Measurements from ENCODE around the gene RAC3.
"Not testable (repeated sequence)": the region's sequence is repeated elsewhere in the genome, so short reads cannot be mapped to it uniquely, and the experiment has no call there.

The RAC3 gene

DNA sequence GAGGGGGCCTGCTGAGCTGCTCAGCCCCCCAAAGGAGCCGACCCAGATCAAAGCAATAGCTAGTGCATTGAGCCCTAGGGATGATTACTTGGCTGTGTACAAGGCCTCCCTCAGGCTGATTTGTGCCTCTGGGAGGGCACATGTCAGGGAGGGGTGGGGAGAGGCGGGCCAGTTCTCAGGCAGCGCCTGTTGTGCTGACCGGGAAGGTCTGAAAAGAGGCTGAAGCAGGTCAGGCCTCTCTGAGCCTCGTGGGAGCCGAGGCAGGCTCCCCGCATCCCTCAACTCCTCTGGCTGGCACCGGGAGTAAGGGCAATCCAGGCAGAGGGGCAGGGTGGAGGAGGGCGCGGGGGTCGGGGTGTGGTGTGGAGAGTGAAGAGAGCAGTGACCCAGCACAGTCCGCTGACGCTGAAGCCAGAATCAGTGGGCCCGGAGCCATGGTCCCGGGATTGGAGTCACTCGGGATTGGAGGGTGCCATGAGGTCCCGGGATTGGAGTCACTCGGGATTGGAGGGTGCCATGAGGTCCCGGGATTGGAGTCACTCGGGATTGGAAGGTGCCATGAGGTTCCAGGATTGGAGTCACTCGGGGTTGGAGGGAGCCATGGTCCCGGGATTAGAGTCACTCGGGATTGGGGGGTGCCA, 3.0 kb downstream of the RAC3 start:
- no peak for DNase-seq
- intact Hi-C loops (cut with DNase I): no loop called here

DNA sequence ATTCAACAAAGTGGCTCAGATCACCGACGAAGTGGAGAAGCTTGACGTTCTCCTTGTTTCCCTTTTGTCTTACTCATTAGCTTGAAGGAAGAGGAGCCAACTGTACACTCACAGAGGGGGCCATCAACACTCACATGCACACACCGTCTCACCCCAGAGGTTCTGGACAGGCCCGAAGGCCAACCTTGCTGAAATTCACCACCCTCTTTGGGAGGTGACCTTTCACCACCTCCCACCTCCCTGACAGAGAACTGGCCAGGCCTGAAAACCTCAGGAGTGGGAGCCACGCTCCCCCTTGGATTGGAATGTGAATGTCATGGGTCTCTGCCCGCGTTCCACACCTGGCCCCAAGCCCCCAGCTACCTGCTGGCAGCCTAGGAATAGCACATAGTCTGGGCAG, 4.0 kb downstream of the RAC3 start:
- intact Hi-C loops (cut with DNase I): no loop called here
- DNase-seq: no peak

DNA sequence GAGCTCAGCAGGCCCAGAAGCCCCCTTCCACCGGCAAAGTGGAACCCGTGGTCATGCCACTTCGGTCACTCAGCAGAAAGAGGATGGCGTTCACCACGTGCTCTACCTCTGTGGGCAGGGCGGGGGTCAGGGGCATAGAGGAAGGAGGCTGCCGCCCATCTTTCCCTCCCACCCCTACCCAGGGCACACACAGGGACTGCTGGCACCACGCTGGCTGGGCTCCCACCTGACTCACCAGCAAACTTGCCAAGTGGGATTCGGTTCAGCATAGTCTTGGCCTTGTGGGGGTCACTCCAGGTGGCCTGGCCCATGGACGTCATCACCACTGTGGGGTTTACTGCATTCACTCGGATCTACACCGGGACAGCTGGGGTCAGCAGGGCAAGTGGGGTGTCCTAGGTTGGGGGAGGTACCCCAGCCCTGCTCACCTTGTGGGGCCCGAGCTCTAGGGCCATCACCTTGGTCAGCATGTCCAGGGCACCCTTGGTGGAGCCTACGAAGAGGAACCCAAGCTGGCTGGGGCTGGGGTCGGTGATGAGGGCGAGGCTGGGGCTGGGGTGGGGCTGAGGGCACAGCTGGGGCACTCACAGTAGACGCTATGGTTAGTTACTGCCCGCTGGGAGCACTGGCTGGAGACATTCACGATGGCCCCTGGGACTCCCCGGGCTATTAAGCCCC, 4.6 kb downstream of the RAC3 start:
- no peak for DNase-seq
- intact Hi-C loops (cut with DNase I): no loop called here

DNA sequence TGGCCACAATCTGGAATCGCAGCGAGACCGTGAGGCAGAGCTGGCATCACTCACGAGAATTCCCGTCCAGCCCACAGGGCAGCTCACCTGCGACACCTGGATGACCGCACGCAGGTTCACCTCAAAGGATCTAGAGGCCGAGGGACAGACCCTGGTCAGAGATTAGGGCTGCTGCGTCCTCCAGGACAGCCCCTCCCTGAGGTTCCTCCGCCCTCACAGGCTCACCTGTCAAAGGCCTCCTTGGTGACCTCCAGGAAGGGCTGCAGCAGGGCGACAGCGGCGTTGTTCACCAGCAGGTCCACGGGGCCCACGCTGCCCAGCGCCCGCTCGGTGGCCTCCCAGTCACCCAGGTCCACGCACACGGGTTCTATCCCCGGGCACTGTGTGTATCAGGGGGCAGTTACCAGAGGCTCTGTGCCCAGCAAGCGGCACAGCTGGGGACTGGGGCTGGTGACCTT, 5.2 kb downstream of the RAC3 start:
- DNase-seq: no peak
- intact Hi-C loops (cut with DNase I): no loop called here

DNA sequence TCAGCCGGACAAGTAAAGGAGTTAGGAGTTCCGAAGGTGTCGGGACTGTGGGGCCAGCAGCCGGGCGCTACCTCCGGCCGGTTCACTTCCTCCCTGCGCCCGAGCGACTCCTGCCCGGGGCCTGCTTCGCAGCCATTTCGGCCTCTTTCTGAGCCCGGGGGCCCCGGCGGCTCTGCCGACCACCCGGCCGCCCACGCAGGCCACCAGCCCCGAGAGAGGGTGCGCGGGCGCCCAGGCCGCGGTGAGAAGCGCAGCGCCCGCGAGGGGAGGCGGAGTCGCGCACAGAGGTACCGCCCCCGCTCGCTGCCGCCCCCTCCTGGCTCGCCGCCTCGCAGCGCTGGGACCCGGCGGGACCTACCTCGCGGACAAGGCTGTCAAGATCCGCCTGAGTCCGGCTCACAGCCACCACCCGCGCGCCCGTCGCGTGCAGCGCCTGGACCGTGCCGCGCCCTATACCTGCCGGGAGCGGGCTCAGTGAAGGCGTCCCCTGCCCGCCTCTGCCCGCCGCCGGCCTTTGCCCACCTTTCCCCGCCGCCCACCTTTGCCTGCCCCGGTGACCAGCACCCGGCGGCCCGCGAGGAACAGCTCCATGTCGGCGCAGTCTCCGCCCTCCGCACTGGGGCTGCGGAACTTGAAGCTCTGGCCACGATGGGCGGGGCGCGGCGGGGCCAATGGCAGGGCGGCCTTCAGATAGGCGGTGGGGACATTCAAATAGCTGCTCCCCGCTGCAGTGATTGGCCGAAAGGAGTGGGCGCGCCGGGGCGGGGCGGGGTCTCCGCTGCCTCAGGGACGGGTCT, 5.8 kb downstream of the RAC3 start, which contains the start of gene DCXR:
Gene DCXR (minus strand): TSS at position 606 of the 797 bp plus-strand sequence. CDS start 15 bp downstream, at position 591.
- intact Hi-C loops (cut with DNase I): no loop called here
- peak; percentile 96 to 99 (median 98) for DNase-seq

DNA sequence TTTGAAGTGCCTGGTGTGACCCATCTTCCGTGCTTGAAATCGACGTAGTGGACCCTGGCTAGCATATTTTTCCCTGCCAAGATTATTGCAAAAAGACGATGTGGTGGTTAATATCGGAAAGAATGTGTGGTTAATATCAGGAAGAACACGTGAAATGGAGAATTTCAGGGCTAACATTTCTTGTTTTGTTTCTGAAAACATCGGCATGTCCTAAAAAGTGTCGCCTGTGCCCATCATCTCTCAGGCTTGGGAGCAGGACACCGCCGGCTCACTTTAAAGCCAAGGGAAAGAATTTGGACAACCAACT, 6.4 kb downstream of the RAC3 start:
- DNase-seq: peak in 1 of 42 donors; percentile 11
- intact Hi-C loops (cut with DNase I): no loop called here

DNA sequence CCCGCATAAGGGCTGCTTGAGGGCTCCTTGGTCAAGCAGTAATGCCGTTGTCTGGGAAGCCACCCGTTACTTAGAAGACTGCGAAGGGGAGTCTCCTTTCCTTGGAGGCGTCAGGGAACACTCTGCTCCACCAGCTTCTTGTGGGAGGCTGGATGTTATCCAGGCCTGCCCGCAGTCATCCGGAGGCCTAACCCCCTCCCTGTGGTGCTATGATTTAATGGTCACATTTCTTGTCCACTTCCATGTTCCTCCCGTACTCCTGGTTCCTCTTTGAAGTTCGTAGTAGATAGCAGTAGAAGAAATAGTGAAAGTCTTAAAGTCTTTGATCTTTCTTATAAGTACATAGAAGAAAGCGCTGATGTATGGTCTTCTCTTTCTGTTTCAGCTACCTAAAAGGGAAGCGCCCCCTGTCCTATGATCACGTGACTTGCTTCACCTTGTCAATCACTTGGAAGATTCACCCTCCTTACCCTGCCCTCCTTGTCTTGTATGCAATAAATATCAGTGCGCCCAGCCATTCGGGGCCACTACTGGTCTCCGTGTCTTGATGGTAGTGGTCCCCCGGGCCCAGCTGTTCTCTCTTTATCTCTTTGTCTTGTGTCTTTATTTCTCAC, 7.4 kb downstream of the RAC3 start:
- intact Hi-C loops (cut with DNase I); DNase-seq: not testable (repeated sequence)

DNA sequence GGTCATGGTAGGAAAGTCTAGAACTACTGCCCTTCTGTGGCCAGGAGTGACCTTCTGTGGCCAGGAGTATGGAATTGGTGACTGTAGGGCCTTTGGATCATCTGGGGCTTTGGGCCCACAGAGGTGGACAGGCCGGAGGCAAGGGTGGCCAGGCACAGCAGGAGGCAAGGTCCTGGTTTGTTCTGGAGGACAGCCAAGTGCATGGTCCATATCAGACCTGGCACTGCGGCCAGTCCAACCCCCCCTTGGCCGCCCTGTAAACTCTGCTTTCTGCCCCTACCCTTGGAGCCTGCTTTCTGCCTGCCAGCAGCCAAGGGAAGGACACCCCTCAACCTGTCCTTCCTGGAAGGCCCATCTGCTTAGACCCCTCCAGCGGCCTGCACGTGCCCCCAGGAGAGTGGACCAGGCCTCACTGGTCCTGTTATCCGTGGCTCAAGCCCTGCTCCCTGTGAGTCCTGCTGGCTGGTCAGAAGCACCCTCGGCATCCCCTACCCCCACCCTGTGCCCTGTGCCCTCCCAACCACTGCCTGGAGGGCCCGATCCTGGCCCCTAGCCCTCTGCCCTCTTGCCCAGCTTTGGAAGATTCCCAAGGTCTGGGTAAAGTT, 8.3 kb downstream of the RAC3 start:
- DNase-seq: no peak
- intact Hi-C loops (cut with DNase I): no loop called here

DNA sequence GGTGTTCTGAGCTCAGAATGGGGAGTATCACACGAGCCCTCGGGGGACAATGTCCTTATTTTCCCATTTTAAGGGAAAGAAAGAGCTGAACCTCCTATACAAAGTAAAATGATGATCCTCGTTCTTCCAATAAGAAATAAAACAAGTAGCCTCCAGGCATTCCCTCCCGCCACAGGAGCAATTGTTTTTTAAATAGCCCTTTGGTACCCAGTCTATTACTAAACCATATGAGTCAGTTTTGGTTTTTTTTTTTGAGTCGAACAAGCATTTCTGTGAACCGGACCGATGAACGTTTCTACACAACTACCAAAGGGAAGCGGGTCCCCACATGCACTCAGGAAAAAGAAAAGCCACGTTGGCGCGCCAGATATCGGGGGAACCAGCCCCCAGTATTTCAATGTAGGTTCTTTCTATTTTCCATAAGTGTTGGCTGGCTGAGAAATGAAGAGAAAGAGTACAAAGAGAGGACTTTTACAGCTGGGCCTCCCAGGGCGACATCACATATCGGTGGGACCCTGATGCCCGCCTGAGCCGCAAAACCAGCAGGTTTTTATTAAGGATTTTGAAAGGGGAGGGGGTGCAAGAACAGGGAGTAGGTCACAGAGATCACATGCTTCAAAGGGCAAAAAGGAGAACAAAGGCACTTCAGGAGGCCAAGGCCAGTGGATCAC, 9.8 kb downstream of the RAC3 start:
- intact Hi-C loops (cut with DNase I): no loop called here
- DNase-seq: no peak

DNA sequence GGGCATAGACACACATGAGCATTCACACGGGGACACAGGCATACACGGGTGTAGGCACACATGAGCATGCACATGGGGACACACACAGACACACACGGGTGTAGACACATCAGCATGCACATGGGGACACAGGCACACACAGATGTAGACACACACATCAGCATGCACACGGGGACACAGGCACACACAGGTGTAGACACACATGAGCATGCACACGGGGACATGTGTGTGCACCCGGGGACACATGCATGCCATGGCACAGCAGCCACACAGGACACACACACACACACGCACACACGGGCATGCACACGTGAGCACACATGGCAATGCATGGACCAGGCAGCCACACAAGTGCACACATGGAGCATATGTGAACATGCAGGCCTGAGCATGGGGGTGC, 11.2 kb downstream of the RAC3 start:
- intact Hi-C loops (cut with DNase I): no loop called here
- DNase-seq: no peak

DNA sequence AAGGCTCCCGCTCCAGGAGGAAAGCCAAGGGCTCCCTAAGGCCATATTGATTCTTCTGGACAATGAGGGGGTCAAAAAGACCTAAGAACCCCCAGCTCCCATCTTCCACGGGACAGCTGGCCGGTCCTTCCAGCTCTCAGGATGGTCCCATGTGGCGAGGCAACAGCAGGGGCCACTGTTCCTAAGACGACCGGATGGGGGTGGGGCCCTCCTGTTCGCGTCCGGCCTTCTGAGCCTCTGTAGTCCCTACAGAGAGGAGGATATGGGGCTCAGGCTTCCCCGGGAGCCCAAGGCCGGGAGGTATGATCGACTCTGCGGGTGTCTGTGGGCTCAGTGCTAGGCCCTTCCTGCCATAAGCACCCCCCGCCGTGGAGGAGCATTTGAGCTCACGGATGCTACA, 12.0 kb downstream of the RAC3 start:
- no peak for DNase-seq
- intact Hi-C loops (cut with DNase I): no loop called here

DNA sequence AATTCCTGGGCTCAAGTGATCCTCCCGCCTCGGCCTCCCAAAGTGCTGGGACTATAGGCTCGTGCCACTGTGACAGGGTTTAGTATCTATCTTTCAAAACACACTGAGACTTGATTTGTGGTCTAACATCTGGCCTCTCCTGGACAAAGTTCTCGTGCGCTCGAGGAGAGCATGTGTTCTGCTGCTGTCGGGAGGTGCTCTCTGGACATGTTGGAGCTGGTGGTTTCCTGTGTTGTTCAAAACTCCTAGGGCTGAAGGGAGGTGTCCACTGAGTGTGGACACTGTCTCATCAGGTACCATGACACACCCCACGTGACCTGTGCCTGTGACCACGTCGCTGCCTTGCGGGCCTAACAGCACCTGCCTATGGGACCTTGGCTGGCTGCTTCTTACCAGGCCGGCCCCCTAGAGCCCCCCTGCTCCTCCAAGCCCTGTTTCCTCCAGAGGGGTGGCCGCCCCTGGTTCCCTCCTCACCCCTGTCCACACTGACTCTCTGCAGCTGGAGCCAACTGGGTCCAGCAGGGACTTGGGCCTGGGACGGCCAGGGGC, 14.5 kb downstream of the RAC3 start:
- intact Hi-C loops (cut with DNase I): no loop called here
- DNase-seq: no peak

DNA sequence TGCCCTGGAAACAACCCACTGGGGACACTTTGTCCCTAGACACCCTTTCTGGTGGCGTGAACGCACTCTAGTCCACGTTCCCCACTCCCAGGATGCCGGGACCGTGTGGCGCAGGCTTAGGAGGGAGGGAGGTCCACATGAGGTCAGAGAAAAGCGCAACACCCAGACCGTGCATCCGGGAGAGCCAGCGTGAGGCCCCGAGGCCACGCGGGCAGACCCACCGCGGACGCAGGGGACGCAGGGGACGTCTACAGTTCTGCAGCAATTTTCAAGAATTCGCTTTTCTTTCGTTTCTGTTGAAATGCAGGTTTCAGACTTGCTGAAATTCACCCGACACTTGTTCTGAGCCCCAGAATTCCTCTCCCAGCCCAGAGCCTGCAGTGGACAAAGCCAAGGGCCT, 15.4 kb downstream of the RAC3 start:
- intact Hi-C loops (cut with DNase I): no loop called here
- DNase-seq: no peak

DNA sequence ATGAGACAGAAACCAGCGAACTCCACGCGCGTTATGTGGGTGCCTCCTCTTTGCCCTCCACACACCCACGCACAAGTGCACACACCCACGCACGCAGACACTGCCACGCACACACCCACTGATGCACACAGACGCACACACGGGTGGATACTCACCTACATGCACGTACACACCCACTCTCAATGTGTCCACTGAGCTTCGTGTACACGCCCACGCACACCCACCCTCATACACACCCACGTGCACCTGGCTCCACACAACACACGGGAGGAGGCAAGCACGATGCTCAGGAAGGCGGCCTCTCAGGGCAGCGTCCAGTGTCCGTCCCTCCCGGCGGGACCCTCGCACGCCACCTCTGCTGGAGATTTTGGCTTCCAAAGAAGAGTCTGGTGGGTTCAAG, 15.9 kb downstream of the RAC3 start:
- no peak for DNase-seq
- intact Hi-C loops (cut with DNase I): no loop called here

DNA sequence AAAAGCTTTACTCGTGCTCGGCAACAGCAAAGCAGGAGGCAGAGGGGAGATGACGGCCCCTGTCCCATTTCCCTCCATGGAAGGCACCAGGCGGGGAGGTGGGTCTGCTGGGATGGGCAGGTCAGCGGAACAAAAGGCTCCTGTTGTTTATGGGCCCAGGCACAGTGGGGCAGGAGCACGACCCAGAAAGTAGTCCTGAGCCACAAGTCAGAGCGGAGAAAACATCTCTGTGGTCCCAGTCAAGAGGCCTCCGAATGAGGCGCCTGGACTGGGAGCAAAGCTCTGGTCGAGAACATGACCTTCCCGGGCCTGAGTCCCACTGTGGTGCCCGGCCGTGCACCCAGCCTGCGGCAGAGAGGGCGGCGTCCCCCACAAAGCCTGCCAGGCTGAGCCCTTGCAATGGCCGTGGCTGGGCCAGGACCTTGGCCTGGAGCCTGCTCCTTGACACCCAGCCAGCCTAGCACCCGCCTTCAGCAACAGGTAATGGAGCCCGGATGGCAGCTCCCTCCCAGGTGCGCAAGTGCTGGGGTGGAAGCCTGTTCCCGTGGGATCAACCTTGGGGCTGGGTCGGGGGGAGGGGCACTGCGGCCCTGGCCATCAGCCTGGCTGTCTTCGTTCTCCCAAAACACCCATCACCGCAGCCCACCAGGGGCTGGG, 16.6 kb downstream of the RAC3 start:
- DNase-seq: no peak
- intact Hi-C loops (cut with DNase I): no loop called here

DNA sequence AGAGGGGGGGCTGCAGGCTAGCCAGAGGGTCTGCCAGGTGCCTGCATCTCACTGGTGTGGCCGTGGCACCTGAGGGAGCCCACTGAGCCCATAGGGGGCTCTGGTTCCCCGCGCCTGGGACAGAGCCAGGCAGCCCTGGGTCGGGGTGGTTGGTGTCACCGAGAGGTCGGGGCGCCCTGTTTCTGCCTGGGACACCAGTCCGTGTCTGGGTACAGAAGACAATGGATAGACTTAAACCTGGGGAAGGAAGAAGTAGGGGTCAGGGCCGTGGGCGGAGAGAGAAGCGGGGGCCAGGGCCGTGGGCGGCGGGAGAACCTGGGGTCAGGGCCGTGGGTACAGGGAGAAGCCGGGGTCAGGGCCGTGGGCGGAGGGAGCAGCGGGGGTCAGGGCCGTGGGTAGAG, 17.1 kb downstream of the RAC3 start:
- intact Hi-C loops (cut with DNase I): no loop called here
- DNase-seq: no peak

DNA sequence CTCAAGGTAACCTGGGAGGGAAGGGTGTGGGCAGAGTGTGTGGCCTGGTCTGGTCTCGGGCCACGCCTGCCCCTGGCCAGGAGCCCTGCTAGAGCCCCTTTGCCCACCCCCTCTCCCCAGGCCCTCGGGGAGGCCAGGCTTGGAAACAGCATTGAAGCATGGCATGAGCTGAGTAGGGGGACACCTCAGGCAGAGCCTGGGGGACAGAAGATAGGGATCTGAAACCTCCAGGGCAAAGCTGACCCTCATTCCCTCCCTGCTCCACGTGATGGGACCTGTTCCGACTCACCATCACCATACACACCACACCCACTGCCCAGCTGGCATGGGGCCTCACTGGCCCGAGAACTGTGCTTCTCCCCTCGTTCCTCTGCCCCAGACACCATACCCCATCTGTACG, 17.6 kb downstream of the RAC3 start:
- no peak for DNase-seq
- intact Hi-C loops (cut with DNase I): no loop called here

DNA sequence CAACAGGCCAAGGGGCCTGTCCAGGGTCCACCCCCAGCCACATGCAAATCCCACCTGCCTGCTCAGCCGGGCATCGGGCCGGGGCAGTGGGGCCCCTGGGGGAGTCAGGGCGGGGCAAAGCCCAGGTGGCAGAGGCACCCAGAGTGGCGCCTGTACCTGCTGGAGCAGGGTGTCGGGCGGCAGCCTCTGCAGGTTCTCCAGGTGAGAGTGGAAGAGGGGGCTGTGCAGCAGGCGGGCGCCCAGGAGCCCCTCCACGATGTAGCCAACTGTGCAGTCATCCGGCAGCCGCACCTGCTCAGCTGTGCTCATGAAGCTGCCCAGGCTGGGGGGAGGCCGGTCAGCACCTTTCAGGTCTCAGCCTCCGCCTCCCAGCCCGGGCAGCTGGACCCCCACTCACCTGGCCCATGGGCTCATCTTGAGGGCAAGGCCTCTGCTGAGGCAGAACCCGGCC, 18.1 kb downstream of the RAC3 start:
- DNase-seq: no peak
- intact Hi-C loops (cut with DNase I): no loop called here
